ENCODE measurements around the gene RTL1.

- TF ChIP-seq CTCF (IDR thresholded peaks at IDR 0.05; ENCODE audit: low read depth, low read length) = no peak
- no peak for TF ChIP-seq EZH2phosphoT487 (IDR thresholded peaks at IDR 0.05; ENCODE audit: low read depth)
Observed at GRCh38 chr14:100859781-100860180, 43.7 kb downstream of the RTL1 start.
